Peyer's patch (tissue), 4 donors: ENCODE measurements around the gene CLEC16A. TPM values are rescaled to one million over a fixed set of nuclear protein-coding genes. Genes with fewer than 3 reads are reported as not detected.

Experiments
- DNase-seq, 3 donors: peaks; one replicate each; pipeline ENCODE4 v3.0.0-alpha.2; 2017 to 2019
- H3K27ac ChIP-seq, 4 donors: fragments of 200-600 bp; sonication (generic); one replicate each; pipeline ENCODE4 v1.5.1; 2016 to 2019
- H3K27me3 ChIP-seq, 2 donors: fragments of 200-600 bp; sonication (generic); one replicate each; pipeline ENCODE4 v1.5.1; 2019
- H3K36me3 ChIP-seq, 3 donors: fragments of 200-600 bp; sonication (generic); one replicate each; pipeline ENCODE4 v1.5.1; 2016 to 2019
- H3K4me1 ChIP-seq, 4 donors: fragments of 200-600 bp; sonication (generic); one replicate each; pipeline ENCODE4 v1.5.1; 2016 to 2019
- H3K4me3 ChIP-seq, 4 donors: fragments of 200-600 bp; sonication (generic); 1 replicate in 3 of 4; 2 replicates in 1 of 4; pipeline ENCODE4 v1.5.1; 2016 to 2019; ENCODE audit warnings: mild to moderate bottlenecking in 1 of 4
- H3K9me3 ChIP-seq, 4 donors: fragments of 200-600 bp; sonication (generic); one replicate each; pipeline ENCODE4 v1.5.1; 2016 to 2019; ENCODE audit warnings: mild to moderate bottlenecking in 1 of 4
- POLR2A ChIP-seq, 2 donors: fragments of 450-650 bp; IDR thresholded peaks; one replicate each; pipeline ENCODE4 v1.5.1; 2017; ENCODE audit warnings: antibody characterized with exemption in 2 of 2, mild to moderate bottlenecking in 2 of 2, moderate library complexity in 2 of 2
- total RNA-seq, 4 donors: library from RNA; depleted of rRNA; stranded (reverse); fragments of >200 nt; gene quantifications; one replicate each; pipeline ENCODE4 v1.1.0, GENCODE V29; 2016
- TF ChIP-seq, protein P1 (sequence below), 6 experiments: fragments of 450-650 bp in 4 of 6; fragments of 200-600 bp in 2 of 6; sonication (generic) in 1 of 6; IDR thresholded peaks; one replicate each; pipeline ENCODE4 v1.5.1; 2017 to 2019; ENCODE audit warnings: antibody characterized with exemption in 6 of 6, mild to moderate bottlenecking in 3 of 6, moderate library complexity in 1 of 6

CLEC16A gene
- total RNA-seq, 4 donors from 2014 or later: 37.8 to 139 (median 64.3) TPM

DNA sequence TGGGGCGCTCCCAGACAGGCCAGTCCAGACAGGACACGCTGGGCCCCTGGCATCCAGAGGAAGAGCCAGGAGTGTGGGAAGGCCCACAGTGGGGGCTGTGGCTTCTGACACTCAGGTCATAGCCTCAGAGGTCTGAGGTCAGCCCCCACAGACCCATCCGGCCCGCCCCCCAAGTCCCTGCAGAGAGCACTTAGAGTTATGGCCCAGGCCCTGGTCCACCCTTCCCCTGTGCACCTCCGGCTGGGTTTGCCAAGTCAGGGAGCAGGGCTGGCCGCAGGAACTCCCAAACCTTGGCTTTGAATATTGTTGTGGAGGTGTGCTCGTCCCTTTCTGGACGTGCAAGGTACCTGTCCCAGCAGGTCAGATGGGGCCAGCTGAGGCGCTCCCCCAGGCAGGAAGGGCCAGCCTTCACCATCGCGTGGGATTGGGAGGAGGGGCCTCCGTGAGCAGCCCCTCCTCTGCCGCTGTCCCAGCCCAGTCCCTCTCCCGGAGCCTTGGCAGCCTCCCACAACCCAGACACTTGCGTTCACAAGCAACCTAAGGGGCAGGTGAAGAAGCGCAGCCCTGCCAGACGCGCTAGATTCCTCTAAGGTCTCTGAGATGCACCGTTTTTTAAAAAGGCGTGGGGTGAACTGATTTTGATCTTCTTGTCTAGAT is 237.0 kb downstream of the CLEC16A start:
- no peak for DNase-seq
- no peak overlapping the region for H3K4me3 ChIP-seq
- peaks cover 0 to 6% (median 0%) of the 10 kb centered on the region in 4 donors for H3K4me1 ChIP-seq
- no peaks in the 10 kb centered on the region for H3K9me3 ChIP-seq
- H3K27me3 ChIP-seq: no peaks in the 10 kb centered on the region
- H3K36me3 ChIP-seq: peaks cover 0 to 12% (median 0%) of the 10 kb centered on the region in 3 donors
- TF ChIP-seq POLR2A (IDR thresholded peaks at IDR 0.05): no peak
- TF ChIP-seq, protein P1, sequence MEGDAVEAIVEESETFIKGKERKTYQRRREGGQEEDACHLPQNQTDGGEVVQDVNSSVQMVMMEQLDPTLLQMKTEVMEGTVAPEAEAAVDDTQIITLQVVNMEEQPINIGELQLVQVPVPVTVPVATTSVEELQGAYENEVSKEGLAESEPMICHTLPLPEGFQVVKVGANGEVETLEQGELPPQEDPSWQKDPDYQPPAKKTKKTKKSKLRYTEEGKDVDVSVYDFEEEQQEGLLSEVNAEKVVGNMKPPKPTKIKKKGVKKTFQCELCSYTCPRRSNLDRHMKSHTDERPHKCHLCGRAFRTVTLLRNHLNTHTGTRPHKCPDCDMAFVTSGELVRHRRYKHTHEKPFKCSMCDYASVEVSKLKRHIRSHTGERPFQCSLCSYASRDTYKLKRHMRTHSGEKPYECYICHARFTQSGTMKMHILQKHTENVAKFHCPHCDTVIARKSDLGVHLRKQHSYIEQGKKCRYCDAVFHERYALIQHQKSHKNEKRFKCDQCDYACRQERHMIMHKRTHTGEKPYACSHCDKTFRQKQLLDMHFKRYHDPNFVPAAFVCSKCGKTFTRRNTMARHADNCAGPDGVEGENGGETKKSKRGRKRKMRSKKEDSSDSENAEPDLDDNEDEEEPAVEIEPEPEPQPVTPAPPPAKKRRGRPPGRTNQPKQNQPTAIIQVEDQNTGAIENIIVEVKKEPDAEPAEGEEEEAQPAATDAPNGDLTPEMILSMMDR (IDR thresholded peaks at IDR 0.05): no peak
- H3K27ac ChIP-seq: peak overlapping the region in 2 of 4 donors; percentile 16 to 38

DNA sequence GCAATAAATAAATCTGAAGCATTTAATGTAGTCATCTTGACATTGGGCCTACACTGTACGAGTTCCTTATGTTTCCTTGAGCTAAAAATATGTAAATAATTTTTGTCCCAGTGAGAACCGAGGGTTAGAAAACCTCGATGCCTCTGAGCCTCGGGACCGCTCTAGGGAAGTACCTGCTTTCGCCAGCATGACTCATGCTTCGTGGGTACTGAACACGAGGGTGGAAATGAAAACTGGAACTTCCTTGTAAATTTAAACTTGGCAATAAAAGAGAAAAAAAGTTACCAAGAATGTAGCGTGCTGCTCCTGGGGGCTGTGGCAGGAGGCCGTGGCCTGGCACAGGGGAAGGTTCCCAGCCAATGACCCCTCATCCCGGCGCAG is 237.5 kb downstream of the CLEC16A start:
- Histone ChIP-seq H3K27me3 (no peaks in the 10 kb centered on the region), H3K36me3 (peaks cover 0 to 12% (median 0%) of the 10 kb centered on the region in 3 donors), H3K9me3 (no peaks in the 10 kb centered on the region), H3K4me3 (no peak overlapping the region), H3K4me1 (peaks cover 0 to 6% (median 0%) of the 10 kb centered on the region in 4 donors), H3K27ac (peak overlapping the region in 1 of 4 donors; percentile 38)
- TF ChIP-seq, protein P1 (IDR thresholded peaks at IDR 0.05): no peak
- DNase-seq: peak in 2 of 3 donors; percentile 39 to 67

DNA sequence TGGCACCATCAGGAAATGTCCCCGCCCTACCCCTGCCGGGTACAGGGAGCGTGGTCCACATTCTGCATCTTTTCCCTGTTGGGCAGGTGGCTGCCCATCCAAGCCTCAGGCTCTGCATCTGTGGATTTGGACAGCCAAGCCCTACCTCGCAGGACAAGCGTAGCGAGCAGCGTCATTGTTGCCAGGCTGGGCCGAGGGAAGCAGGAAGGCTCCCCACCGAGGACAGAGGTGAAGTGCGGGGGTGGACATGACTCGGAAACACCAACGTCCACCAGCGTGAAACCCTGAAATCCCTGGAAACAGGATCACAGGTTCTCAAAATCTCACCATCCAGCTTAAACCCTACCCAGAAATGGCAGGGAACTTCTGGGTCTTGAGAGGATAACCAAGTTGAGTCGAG is 238.0 kb downstream of the CLEC16A start:
- no peak for DNase-seq
- TF ChIP-seq, protein P1 (IDR thresholded peaks at IDR 0.05): no peak
- TF ChIP-seq POLR2A (IDR thresholded peaks at IDR 0.05): no peak
- no peak overlapping the region for H3K4me3 ChIP-seq
- H3K27me3 ChIP-seq: no peaks in the 10 kb centered on the region
- H3K36me3 ChIP-seq: peaks cover 0 to 12% (median 0%) of the 10 kb centered on the region in 3 donors
- H3K4me1 ChIP-seq: peaks cover 0 to 6% (median 0%) of the 10 kb centered on the region in 4 donors
- peak overlapping the region in 1 of 4 donors; percentile 25 for H3K27ac ChIP-seq
- no peaks in the 10 kb centered on the region for H3K9me3 ChIP-seq

DNA sequence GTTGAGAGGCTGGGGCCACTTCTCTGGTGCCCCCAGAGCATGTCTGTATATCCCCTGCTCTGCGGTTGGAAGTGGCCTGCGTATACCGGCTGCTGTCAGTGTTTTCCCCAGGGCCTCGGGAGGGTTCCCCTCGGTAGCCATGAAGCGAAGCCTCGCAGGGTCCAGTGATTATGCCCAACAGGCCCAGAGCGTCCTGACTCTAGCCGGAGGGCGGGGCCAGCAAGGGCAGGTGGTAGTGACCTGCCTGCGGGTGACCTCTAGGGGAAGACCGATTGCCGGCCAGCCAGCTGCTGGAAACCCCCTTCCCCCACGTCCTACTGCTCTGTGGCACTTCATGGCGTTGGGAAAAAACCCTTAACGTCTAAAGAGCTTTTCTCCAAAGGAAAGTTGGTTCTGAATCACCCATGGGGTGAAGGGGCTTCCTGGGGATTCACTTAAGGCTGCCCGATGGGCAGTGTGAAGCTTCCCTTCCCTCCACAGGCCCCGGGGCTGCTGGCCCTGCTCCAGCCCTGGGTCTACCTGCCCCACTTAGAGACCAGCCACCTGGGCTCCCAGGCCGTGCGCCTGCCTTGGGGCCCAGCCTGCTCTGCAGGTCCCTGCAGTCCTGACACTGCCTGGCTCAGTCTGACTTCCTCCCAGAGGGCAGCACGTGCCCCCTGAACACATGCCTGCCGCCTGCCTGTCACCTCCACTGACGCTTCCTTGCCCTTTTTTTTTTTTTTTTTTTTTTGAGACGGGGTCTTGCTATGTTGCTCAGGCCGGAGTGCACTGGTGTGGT is 238.9 kb downstream of the CLEC16A start:
- TF ChIP-seq POLR2A (IDR thresholded peaks at IDR 0.05): no peak
- TF ChIP-seq, protein P1 (IDR thresholded peaks at IDR 0.05): no peak
- H3K27ac ChIP-seq: peak overlapping the region in 1 of 4 donors; percentile 52
- peak in 2 of 3 donors; percentile 31 to 60 for DNase-seq

DNA sequence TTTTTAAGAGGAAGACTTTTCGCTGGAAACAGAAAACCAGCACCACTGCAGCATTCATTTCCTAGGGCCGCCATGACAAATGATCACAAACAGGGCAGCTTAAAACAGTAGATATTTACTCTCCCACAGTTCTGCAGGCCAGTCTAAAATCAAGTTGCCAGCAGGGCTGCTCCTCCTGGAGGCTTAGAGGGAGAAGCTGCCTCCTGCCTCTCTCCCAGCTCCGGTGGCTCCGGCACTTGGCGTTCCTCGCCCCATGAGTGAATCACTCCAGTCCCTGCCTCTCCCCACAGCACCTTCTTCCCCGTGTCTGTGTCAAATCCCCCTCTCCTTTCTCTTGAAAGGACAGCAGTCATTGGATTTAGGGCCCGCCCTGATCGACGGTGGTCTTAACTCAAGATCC is 239.6 kb downstream of the CLEC16A start:
- no peak for TF ChIP-seq POLR2A (IDR thresholded peaks at IDR 0.05)
- TF ChIP-seq, protein P1 (IDR thresholded peaks at IDR 0.05): no peak
- peaks cover 0 to 6% (median 0%) of the 10 kb centered on the region in 4 donors for H3K4me1 ChIP-seq
- no peak overlapping the region for H3K27ac ChIP-seq
- H3K36me3 ChIP-seq: peaks cover 0 to 6% (median 0%) of the 10 kb centered on the region in 3 donors
- H3K27me3 ChIP-seq: no peaks in the 10 kb centered on the region
- H3K4me3 ChIP-seq: no peak overlapping the region
- H3K9me3 ChIP-seq: no peaks in the 10 kb centered on the region
- no peak for DNase-seq

More for the DNA sequence above, 238.9 kb downstream of the CLEC16A start:
- Histone ChIP-seq H3K27me3 (no peaks in the 10 kb centered on the region), H3K4me3 (no peak overlapping the region), H3K4me1 (peaks cover 0 to 6% (median 0%) of the 10 kb centered on the region in 4 donors), H3K36me3 (peaks cover 0 to 12% (median 0%) of the 10 kb centered on the region in 3 donors), H3K9me3 (no peaks in the 10 kb centered on the region)
